ENCODE measurements around the gene SPAG9. TPM values are rescaled to one million over a fixed set of nuclear protein-coding genes. Genes with fewer than 3 reads are reported as not detected.

Gene SPAG9
- total and polyA plus RNA-seq, 2 of the 8 experiments (the other 6 are each of a cell fraction or from before 2014, with no cell fraction given): 9.8 to 63.8 TPM

GRCh38 chr17:51046514-51047384 lies 73.9 kb downstream of the SPAG9 start:
- peak overlapping the region; percentile 84 for H3K27ac ChIP-seq (ENCODE audit: low read depth, low read length)
- no peak overlapping the region for H3K23ac ChIP-seq (ENCODE audit: insufficient read length)
- DNase-seq (ENCODE audit: low read depth in 1 of 2, low spot score in 2 of 2) (peak; percentile 53 to 75), FAIRE-seq (peak; percentile 98)
- H3K23me2 ChIP-seq (ENCODE audit: low read depth, low read length): 0 out of 2 replicates have a peak, but pooled peaks cover 2% of the 10 kb centered on the region
- H3K4me3 ChIP-seq (ENCODE audit: extremely low read depth in 1 of 4, insufficient read depth in 2 of 4, low read depth in 3 of 4, low read length in 4 of 4): peak overlapping the region; percentile 32 to 61 (median 38); a peak in 7 of 8 replicates
- no peak overlapping the region for H3K4ac ChIP-seq (replicated peaks; ENCODE audit: insufficient read length, low read depth, low read length)
- H4K8ac ChIP-seq (ENCODE audit: extremely low read depth, insufficient read depth, low read length): no peak overlapping the region; the same call in 1 of the 2 replicates
- H3K79me2 ChIP-seq (ENCODE audit: control insufficient read depth in 1 of 2, insufficient read depth in 2 of 2, low read length in 2 of 2): peaks cover 0 to 20% of the 10 kb centered on the region in 2 experiments; a peak in 2 of 4 replicates
- no peaks in the 10 kb centered on the region for H4K20me1 ChIP-seq (replicated peaks in 1 of 2; ENCODE audit: control insufficient read depth in 1 of 2, insufficient read depth in 2 of 2, low read length in 2 of 2)
- H2AK5ac ChIP-seq (ENCODE audit: low read depth, low read length): peak overlapping the region; percentile 47; the same call in 1 of the 2 replicates
- H2AFZ ChIP-seq (ENCODE audit: low read length): no peak overlapping the region
- peak overlapping the region; percentile 71; the same call in 1 of the 2 replicates for H3K18ac ChIP-seq (ENCODE audit: extremely low read depth, low read length)
- no peak overlapping the region for H2BK20ac ChIP-seq (ENCODE audit: low read length)
- no peak overlapping the region for H3K56ac ChIP-seq (replicated peaks; ENCODE audit: insufficient read length, low read depth, low read length)
- peak overlapping the region; percentile 82; the same call in 1 of the 2 replicates for H2BK5ac ChIP-seq (ENCODE audit: low read depth, low read length)
- H2BK15ac ChIP-seq (ENCODE audit: low read length): no peak overlapping the region
- WGBS, 2 experiments (ENCODE audit: extremely low coverage in 1 of 2, insufficient coverage in 1 of 2, insufficient read length in 1 of 2, insufficient replicate concordance in 2 of 2, low coverage in 1 of 2, low lambda C conversion rate in 2 of 2, missing lambda C conversion rate in 1 of 2): 13% methylated on average over 13 of the region's 13 CpGs; no CpG with 5 or more reads in 1 of the 2 experiments
- no peak overlapping the region for H2BK120ac ChIP-seq (replicated peaks; ENCODE audit: low read depth, low read length)
- POLR2A ChIA-PET (ENCODE audit: partially characterized antibody): interaction anchor here (0.6 to 2.6 kb wide), 12 partner anchors 9 to 213 kb away, joined by 3 to 13 read pairs (median 5); partner anchors contain the start of genes MBTD1, NME1, NME2 and SPAG9
- no peaks in the 10 kb centered on the region for H3K9me3 ChIP-seq (ENCODE audit: insufficient read depth in 2 of 2, low read depth in 1 of 2, low read length in 1 of 2)
- CTCF ChIA-PET (ENCODE audit: partially characterized antibody): interaction anchor here (0.6 to 8.5 kb wide), 10 partner anchors 9 to 108 kb away, joined by 3 to 79 read pairs (median 4); partner anchors contain the start of gene NME1
- peak overlapping the region; percentile 60 for H4K5ac ChIP-seq (ENCODE audit: insufficient read length, low read depth, low read length)
- no peak overlapping the region for H3K14ac ChIP-seq (ENCODE audit: insufficient read length)
- H2BK12ac ChIP-seq (ENCODE audit: low read depth, low read length): peak overlapping the region; percentile 77; the same call in 1 of the 2 replicates
- no peaks in the 10 kb centered on the region for H3K27me3 ChIP-seq (replicated peaks in 1 of 4; ENCODE audit: control insufficient read depth in 3 of 4, extremely low read depth in 1 of 4, insufficient read depth in 3 of 4, low read length in 3 of 4)
- H3K4me1 ChIP-seq (replicated peaks in 1 of 4; ENCODE audit: control insufficient read depth in 3 of 4, insufficient read depth in 4 of 4, low read length in 3 of 4): peaks cover 1 to 14% (median 5%) of the 10 kb centered on the region in 4 experiments; a peak in 5 of 7 replicates
- peak overlapping the region; percentile 68 to 84 for H3K4me2 ChIP-seq (ENCODE audit: insufficient read depth in 1 of 2, low read depth in 2 of 2, low read length in 2 of 2)
- no peaks in the 10 kb centered on the region for H3K36me3 ChIP-seq (ENCODE audit: control insufficient read depth in 2 of 4, insufficient read depth in 4 of 4, low read length in 3 of 4)
- H3K9ac ChIP-seq (replicated peaks in 1 of 4; ENCODE audit: extremely low read depth in 1 of 4, low read depth in 3 of 4, low read length in 3 of 4): peak overlapping the region in 3 of 4 experiments; percentile 39 to 61 (median 39); a peak in 6 of 7 replicates
- no peaks in the 10 kb centered on the region for H3K79me1 ChIP-seq (ENCODE audit: low read depth, low read length)
- H4K91ac ChIP-seq (replicated peaks; ENCODE audit: insufficient read length, low read length): peak overlapping the region; percentile 8
- TF ChIP-seq TAF7 (optimal IDR thresholded peaks at IDR 0.05; ENCODE audit: borderline replicate concordance, low read depth, low read length) (no peak), CREB1 (IDR thresholded peaks at IDR 0.05) (peak; percentile 95), CHD2 (IDR thresholded peaks at IDR 0.05; ENCODE audit: low read length) (no peak), SIN3A (conservative IDR thresholded peaks at IDR 0.05 in 1 of 2, IDR thresholded peaks at IDR 0.05 in 1 of 2; ENCODE audit: low read depth in 1 of 2, low read length in 2 of 2) (peak in 1 of 2 experiments; percentile 71; a peak in 1 of 4 replicates), ATF2 (IDR thresholded peaks at IDR 0.05; ENCODE audit: low read length) (peak; percentile 99), SRF (IDR thresholded peaks at IDR 0.05; ENCODE audit: low read depth, low read length) (no peak), RAD21 (IDR thresholded peaks at IDR 0.05 in 1 of 2, conservative IDR thresholded peaks at IDR 0.05 in 1 of 2; ENCODE audit: low read depth in 2 of 2, low read length in 2 of 2) (no peak), SP1 (IDR thresholded peaks at IDR 0.05; ENCODE audit: low read depth, low read length) (peak; percentile 14; the same call in 1 of the 2 replicates)

All from H1 (cell line).